GM21381 (cell line): ENCODE data around the gene PPOX.
A peak's percentile ranks its signal among the peaks of the same experiment; 100 is the strongest.

Experiments used
- ATAC-seq: cut with Tn5 transposase; IDR thresholded peaks from one replicate; pipeline ENCODE4 v1.9.1; 2021; ENCODE audit warnings: mild to moderate bottlenecking, moderate library complexity; ENCODE audit not compliant: unreplicated experiment

Gene PPOX

DNA sequence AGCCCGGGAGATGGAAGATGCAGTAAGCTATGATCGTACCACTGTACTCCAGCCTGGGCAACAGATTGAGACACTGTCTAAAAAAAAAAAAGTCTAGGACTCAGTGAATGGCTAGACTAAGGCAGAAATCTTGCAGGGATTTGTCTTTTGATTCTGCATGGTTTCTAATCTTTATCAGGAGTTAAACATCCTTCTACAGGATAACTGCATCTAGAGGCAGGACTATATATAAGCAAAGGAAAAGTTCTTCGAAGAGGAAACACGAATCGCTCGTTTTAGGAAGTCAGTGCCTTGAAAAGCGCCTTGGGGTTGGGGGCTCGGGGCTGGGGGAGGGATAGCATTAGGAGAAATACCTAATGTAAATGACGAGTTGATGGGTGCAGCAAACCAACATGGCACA, 13.1 kb upstream of the PPOX start:
- no peak for ATAC-seq

DNA sequence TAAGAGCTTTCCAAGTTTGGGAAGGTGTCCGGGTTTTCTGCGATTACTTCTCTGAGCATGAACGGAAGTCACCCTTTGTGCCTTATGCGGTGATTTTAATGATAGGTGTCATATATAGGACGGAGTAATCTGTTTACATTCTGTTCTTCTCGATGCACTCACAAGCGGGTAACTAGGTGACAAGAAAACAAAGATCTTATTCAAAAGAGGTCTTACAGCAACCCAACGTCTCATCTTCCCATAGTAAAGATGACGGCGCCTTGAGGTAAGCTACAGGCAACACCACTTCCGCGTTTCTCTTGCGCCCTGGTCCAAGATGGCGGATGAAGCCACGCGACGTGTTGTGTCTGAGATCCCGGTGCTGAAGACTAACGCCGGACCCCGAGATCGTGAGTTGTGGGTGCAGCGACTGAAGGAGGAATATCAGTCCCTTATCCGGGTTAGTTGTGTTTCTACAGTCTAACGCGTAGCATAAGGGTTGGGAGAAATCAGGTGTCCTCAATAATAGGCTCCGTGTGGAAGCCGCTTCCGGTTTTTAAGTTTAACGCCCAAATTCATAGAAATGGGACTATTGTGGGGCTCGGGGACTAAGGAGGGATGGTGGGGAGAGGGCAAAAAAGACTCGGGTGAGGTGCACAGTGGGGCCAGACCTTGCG, 12.4 kb upstream of the PPOX start, which contains the start of gene UFC1:
UFC1 (plus strand) TSS at position 297 of the 656 bp plus-strand sequence; CDS start at position 317, 20 bp downstream.
- peak; percentile 93 for ATAC-seq

DNA sequence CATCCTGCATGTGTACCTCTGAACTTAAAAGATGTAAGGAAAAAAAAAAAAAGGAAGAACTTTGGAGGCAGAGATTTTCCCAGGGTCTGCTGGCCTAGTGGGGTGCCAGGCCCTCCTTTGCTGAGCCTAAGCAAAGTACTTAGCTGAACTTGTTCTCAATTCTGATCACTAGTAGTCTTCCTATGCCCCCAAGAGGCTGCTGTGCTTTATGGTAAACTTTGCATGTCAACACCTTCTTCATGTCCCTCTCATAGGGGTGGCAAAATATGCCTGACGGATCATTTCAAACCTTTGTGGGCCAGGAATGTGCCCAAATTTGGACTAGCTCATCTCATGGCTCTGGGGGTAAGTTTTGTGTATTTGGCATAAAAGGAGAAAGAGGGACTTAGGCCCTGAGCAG, 8.4 kb upstream of the PPOX start:
- ATAC-seq = no peak

DNA sequence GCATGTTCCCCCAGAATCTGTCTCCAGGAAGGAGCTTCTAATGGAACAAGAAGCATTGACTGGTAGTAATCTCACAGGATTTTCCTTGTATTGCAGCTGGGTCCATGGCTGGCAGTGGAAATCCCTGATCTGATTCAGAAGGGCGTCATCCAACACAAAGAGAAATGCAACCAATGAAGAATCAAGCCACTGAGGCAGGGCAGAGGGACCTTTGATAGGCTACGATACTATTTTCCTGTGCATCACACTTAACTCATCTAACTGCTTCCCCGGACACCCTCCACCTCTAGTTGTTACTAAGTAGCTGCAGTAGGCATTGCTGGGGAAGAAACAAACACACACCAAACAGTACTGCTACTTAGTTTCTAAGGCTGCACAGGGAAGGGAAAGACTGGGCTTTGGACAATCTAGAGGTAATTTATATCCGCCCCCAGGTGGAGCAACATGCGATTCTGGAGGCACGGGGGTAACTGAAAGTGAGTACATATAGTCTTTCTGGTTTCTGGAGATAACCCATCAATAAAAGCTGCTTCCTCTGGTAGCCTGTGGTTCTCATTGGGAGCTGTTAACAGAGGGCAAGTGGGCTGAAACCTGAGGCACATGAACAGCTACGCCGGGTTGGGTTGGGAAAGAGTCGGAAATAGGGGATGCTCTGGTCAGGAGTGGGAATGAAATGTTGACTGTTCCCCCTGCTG, 7.8 kb upstream of the PPOX start:
- ATAC-seq = no peak

DNA sequence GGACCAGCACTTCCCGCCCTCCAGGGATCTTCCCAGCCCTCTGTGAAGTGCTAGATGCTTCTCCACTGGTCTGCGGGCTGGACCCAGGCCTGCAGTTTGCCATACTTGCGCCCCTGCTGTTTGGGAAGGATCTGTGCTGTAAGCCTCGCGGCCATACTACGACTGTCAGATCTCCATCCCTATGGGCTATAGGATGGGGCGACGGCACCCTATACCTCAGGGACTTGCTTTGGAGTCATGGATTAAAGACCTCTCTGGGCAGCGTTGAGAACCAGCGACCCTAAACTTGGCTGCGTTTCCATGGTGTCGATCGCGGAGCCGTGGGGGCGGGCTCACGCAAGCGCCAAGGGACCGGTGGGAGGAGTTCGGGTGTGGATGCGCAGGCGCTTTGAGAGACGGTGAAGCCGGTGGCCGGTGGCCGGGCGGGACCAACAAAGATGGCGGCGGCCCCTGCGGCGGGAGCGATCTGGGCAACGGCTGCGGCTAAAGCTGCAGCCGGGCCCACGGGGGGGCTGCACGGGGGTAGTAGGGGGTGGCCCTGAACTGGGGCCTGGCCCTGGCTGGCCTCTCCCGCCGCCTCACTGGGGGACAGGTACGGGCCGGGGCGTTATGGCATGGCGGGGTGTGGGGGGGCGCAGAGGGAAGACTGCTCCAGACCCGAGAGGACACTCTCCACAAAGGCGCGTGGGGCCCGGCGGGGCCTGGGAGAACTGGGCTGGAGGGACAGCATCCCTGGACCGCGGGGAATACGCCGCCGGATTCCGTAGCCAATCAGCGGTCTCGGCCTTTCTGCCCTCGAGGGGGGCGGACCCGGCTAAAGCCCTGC, 6.9 kb upstream of the PPOX start, which contains the start of gene USP21:
USP21 (plus strand) TSS at position 414 of the 826 bp plus-strand sequence. CDS start 1,141 bp downstream, outside the sequence.
- peak; percentile 81 for ATAC-seq

DNA sequence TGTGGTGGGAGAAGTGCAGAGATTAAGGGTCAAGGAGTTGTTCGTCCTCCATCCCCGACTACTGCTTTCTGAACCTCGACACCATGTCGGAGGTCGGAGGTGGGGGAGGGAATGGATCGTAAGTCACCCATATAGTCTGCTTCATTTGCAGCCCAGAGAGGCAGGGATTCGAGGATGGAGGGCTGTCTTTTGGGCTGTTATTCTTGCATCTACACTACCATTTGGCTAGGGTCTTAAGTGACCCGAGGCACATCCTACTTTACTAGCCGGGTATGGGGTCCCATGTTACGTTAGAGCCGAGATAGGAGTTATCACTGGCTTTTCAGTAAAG, 6.3 kb upstream of the PPOX start:
- no peak for ATAC-seq

DNA sequence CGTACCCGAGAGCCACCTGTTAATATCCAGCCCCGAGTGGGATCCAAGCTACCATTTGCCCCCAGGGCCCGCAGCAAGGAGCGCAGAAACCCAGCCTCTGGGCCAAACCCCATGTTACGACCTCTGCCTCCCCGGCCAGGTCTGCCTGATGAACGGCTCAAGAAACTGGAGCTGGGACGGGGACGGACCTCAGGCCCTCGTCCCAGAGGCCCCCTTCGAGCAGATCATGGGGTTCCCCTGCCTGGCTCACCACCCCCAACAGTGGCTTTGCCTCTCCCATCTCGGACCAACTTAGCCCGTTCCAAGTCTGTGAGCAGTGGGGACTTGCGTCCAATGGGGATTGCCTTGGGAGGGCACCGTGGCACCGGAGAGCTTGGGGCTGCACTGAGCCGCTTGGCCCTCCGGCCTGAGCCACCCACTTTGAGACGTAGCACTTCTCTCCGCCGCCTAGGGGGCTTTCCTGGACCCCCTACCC, 5.5 kb upstream of the PPOX start:
- no peak for ATAC-seq

DNA sequence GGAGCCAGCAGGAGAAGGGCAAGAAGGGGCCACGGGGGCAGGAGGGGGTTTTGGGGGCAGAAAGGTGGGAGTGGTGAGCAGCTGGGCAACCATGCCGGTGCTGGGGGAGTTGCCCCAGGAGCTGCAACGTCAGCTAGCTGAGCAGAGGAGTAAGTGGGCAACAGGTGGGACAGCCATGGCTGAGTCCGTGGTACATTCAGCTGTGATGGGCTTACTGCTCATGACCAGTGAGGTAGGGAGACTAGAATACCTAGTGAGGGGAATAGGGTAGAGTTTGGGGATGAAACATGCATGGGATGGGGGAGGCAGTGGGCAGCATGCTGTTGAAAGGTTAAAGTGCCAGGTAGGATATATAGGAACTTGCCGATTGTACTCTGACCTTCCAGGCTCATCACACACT, 4.6 kb upstream of the PPOX start:
- no peak for ATAC-seq

DNA sequence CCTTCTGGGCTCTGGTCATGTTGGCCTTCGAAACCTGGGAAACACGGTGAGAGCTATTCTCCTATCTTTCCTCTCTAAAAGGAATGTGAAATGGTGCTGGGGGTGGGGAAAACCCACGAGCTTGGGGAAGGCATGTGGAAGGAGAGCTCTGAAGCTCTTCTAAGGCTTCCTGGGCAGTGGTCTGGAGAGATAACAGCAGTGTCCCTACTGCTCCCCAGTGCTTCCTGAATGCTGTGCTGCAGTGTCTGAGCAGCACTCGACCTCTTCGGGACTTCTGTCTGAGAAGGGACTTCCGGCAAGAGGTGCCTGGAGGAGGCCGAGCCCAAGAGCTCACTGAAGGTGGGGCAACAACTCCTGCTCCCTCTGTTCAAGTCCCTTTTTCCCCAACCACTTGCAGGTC, 4.2 kb upstream of the PPOX start:
- no peak for ATAC-seq

DNA sequence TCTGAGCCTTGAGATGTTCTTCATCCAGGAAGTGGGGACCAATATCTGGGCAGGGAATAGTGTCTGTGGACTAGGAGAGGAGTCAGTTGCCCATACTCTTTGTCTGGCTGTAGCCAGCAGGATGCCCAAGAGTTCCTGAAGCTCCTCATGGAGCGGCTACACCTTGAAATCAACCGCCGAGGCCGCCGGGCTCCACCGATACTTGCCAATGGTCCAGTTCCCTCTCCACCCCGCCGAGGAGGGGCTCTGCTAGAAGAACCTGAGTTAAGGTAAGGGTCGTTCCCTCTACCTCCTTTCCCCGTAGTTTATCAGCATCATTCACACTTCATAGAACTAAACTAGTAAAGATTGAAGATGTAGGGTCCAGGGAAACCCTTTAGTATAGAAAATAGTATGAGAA, 3.4 kb upstream of the PPOX start:
- ATAC-seq = no peak

DNA sequence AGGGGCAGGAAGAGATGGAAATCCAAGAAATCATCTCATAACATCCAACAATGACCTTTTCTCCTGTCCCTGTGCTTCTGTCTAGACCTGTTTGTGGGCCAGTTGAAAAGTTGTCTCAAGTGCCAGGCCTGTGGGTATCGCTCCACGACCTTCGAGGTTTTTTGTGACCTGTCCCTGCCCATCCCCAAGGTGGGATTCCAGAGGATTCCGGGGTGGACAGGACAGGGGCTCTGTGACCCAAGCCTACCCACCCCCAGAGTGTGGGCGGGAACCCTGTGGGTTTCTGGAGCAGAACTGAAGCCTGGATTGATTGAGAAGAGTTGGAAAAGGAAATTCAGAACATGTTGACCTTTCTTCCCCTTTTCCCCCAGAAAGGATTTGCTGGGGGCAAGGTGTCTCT, 2.4 kb upstream of the PPOX start:
- no peak for ATAC-seq

DNA sequence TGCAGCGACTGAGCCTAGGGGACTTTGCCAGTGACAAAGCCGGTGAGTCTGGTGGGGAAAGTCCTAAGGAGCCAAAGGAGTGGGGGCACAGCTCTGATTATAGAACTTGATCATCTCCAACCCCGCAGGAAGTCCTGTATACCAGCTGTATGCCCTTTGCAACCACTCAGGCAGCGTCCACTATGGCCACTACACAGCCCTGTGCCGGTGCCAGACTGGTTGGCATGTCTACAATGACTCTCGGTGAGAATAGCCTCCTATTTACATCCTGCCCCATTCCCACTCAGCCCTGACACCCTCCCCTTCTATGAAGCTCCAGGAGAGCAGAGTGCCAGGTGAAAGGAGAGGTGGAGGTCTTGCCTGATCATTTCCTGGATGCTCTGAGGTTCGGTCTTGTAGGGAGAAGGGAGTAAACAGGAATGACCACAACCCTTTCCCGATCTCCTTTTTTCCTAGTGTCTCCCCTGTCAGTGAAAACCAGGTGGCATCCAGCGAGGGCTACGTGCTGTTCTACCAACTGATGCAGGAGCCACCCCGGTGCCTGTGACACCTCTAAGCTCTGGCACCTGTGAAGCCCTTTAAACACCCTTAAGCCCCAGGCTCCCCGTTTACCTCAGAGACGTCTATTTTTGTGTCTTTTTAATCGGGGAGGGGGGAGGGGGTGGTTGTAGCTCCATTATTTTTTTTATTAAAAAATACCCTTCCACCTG, 1.2 kb upstream of the PPOX start:
- ATAC-seq = no peak

DNA sequence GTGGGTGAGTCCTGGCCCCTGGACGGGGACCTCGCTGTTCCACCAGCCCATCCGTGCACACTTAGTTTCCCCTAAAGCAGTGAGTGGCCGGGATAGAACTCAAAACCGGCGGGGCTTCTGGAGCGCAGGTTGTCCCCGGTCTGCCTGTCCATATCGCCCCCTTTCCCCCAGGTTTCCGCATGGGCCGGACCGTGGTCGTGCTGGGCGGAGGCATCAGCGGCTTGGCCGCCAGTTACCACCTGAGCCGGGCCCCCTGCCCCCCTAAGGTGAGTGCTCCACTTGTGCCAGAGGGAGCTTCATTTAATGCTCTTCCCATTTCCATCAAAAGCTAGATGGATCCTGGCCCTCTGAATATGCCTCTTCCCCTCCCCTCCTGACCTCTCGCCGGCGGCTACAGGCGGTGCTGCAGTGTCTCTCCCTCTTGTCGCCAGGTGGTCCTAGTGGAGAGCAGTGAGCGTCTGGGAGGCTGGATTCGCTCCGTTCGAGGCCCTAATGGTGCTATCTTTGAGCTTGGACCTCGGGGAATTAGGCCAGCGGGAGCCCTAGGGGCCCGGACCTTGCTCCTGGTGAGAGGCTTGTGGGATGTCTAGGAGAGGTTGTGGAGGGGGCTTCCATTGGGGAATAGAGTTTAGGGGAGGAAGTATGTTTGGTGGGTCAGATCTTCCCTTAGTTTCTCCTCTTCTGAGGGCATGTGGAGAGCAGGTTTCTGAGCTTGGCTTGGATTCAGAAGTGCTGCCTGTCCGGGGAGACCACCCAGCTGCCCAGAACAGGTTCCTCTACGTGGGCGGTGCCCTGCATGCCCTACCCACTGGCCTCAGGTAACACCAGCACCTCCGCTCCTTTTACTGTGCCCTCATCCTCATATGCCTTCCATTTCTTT, 683 bp downstream of the PPOX start:
- no peak for ATAC-seq

DNA sequence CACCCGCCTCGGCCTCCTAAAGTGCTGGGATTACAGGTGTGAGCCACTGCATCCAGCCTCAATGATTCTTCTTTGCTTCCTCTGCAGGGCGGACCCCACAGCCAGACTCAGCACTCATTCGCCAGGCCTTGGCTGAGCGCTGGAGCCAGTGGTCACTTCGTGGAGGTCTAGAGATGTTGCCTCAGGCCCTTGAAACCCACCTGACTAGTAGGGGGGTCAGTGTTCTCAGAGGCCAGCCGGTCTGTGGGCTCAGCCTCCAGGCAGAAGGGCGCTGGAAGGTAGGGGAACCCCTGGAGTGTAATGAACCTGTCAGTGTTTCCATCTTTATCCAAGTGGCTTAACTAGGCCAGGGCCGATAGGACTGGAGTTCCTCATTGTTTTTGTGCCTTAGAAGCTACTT, 2.7 kb downstream of the PPOX start:
- no peak for ATAC-seq

DNA sequence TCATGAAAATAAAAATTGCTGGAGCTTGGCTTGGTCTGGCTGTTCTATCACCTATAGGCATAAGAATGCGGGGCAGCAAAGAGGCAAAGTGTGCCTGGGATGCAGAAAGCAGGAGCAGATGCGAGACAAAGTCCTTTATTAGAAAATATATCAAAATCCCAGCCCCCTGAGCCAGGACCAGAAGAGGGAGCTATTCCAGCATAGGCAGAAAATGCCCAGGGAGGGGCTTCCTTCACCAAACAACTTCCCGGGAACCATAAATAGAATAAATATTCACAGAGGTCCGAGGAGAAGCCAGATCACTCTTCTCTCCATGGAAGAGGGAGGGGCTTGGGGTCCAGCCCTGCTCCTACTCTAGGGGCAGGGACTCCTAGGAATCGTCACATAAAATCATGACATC, 5.0 kb downstream of the PPOX start:
- ATAC-seq = no peak

DNA sequence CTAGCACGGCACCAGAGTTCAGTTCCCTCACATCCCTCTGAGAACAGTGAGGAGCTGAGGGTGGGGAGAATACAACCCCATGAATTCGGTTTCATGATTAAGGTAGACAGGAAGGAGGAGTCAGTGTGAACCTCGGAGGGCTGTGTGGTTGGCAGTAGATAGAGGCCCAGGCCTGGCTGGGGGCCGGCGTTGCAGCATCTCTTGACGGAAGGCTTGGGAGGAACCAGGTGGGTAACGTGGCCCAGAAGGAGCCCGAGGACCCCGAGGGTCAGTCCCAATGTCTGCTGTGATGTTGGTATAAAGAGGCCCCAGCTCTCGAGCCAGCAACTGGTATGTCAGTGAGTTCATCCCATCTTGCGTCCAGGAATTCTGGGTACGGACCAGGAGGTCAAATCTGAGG, 5.5 kb downstream of the PPOX start:
- no peak for ATAC-seq

DNA sequence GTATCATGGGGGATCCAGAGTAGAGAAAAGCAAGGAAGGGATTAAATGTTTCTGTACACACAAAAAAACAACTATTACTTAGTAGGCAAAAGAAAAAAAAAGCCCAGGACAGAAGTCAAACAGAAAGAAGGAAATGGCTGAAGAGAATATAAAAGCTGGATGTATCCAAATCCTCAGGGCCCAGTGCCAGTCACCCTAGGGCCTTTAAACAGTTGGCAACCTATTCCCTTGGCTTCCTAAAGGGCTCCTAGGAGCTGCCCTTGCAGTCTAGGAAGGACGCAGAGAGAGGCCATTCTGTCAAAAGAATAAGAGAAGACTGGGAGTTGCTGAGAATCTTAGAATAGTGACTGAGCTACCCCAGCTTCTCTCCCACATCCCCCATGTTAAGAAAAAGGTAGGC, 6.1 kb downstream of the PPOX start:
- ATAC-seq = no peak

DNA sequence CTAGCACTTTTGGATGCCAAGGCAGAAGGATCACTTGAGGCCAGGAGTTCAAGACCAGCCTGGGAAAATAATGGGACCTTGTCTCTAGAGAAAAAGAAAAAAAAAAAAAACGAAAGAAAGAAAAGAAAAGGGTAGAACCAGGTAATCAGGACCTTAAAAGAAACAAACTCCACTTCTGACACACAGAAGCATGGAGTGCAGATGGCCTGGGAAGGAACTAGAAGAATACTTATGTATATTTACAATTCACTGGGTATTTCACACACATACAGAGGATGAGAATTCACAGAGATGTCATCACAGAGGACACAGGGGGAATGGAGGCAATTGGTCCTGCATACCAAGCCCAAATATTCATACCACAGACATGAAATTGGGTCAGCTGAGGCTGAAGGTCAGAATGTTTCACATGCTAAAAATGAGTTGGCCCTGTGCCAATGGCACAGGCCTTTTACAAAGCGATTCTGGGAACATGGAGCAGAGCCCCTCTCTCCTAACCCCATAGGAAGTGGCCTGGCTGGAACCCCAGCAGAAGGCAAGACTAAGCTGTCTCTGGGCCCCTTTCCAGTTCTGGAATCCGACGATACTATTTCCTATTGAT, 6.7 kb downstream of the PPOX start:
- ATAC-seq = no peak

DNA sequence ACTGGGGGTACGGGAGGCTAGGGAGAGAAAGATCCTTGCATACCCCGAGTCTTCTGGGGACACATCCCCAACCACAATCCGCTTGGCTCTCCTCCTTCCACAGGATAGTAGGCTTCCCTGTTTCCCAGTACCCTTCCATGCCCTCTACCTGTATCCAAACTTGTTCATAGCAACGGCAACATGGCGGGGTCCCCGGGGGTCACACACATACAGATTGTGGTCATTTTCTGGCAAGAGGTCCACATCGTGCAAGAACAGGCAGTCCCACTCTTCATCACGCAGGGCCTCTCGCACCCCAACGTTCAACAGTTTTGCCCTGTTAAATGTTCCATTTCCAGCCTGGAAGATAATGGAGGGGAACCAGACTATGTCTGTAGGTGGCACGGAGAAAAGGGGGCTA, 7.5 kb downstream of the PPOX start:
- no peak for ATAC-seq

DNA sequence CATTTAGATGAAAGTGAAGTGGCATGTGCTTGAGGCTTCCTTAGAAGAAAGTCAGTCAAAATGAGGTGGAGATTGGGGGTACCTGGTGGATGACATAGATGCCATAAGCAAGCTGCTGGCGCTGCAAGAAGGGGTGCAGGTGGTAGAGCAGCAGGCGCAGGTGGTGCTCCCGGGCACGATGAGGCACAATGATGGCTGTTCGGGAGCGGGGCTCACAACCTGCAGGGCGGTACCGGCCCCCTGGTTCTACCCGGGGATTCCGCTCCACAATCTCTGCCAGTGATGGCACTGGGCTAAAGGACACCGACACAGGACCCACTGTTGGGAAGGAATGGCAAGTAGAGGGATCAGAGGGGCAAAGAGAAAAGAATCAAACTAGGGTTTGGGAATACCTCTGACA, 8.7 kb downstream of the PPOX start:
- no peak for ATAC-seq
